Gastroesophageal sphincter (tissue), 3 donors: Measurements from ENCODE around the gene EIF3M.

Experiments used
- CTCF ChIP-seq, 4 experiments: fragments of 200-600 bp in 2 of 4; fragments of 450-650 bp in 2 of 4; sonication (generic) in 1 of 4; IDR thresholded peaks; one replicate each; pipeline ENCODE4 v1.5.1; 2017 to 2019; ENCODE audit warnings: antibody characterized with exemption in 4 of 4, mild to moderate bottlenecking in 2 of 4, moderate library complexity in 2 of 4
- POLR2AphosphoS5 ChIP-seq: sonication (generic); formaldehyde crosslinking; IDR thresholded peaks from one replicate; pipeline ENCODE4 v1.6.1; 2017; ENCODE audit warnings: antibody characterized with exemption

DNA sequence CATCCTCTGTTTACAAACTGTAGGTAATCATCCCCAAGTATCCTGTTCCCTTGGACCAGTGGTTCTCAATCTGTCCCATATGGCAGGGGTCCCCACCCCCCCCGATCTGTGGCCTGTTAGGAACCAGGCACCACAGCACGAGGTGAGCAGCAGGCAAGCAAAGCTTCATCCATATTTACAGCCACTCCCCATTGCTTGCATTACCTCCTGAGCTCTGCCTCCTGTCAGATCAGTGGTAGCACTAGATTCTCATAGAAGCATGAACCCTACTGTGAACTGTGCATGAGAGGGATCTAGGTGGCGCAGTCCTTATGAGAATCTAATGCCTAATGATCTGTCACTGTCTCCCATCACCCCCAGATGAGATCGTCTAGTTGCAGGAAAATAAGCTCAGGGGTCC lies 33.4 kb upstream of the EIF3M start:
- TF ChIP-seq POLR2AphosphoS5 = no peak
- TF ChIP-seq CTCF (IDR thresholded peaks at IDR 0.05) = no peak
